Adrenal gland (tissue), 5 donors: ENCODE measurements around the gene TMEM273.

Experiments
- CTCF ChIP-seq, 6 experiments: fragments of 450-650 bp in 4 of 6; fragments of 200-600 bp in 2 of 6; sonication (generic) in 1 of 6; IDR thresholded peaks; 1 replicate in 5 of 6; 2 replicates in 1 of 6; pipeline versions ENCODE4 v1.5.1 to v1.8.0; 2016 to 2021; ENCODE audit warnings: antibody characterized with exemption in 6 of 6, mild to moderate bottlenecking in 2 of 6, moderate library complexity in 1 of 6
- POLR2A ChIP-seq, 2 donors: fragments of 450-650 bp; IDR thresholded peaks; one replicate each; pipeline ENCODE4 v1.6.1; 2017; ENCODE audit warnings: antibody characterized with exemption in 2 of 2, mild to moderate bottlenecking in 2 of 2, moderate library complexity in 1 of 2
- donor health status: DM: no; HTN: no; CAD: no.

GRCh38 chr10:49227406-49227805 is 39.2 kb upstream of the TMEM273 start:
- no peak for TF ChIP-seq CTCF (IDR thresholded peaks at IDR 0.05)
- no peak for TF ChIP-seq POLR2A (IDR thresholded peaks at IDR 0.05)
